KMS-11 (cell line): Measurements from ENCODE around the gene CNNM4.

ENCODE experiments used
- H2AFZ ChIP-seq: fragments of 200-600 bp; sonication (generic); 2 replicates; pipeline ENCODE4 v1.6.1; 2016; ENCODE audit warnings: antibody characterized with exemption, mixed run types, low read depth
- H3K27ac ChIP-seq: fragments of 200-600 bp; sonication (generic); 2 replicates; pipeline ENCODE4 v1.6.1; 2016; ENCODE audit warnings: mild to moderate bottlenecking, mixed run types
- H3K27me3 ChIP-seq: fragments of 200-600 bp; sonication (generic); 2 replicates; pipeline ENCODE4 v1.6.1; 2017; ENCODE audit warnings: mild to moderate bottlenecking, low read depth, mixed run types, moderate library complexity; ENCODE audit not compliant: insufficient read depth
- H3K36me3 ChIP-seq: fragments of 200-600 bp; sonication (generic); 2 replicates; pipeline ENCODE4 v1.6.1; 2017; ENCODE audit warnings: mild to moderate bottlenecking, mixed run types; ENCODE audit not compliant: insufficient read depth
- H3K4me1 ChIP-seq: fragments of 200-600 bp; sonication (generic); 2 replicates; pipeline ENCODE4 v1.6.1; 2016; ENCODE audit warnings: mild to moderate bottlenecking, low read depth, mixed run types; ENCODE audit not compliant: poor library complexity, severe bottlenecking
- H3K4me2 ChIP-seq: fragments of 200-600 bp; sonication (generic); 2 replicates; pipeline ENCODE4 v1.7.0; 2016; ENCODE audit warnings: mild to moderate bottlenecking, mixed run types
- H3K4me3 ChIP-seq: fragments of 200-600 bp; sonication (generic); IDR thresholded peaks from 2 replicates; pipeline ENCODE4 v1.6.1; 2017; ENCODE audit warnings: low read depth, low read length, mixed read lengths; ENCODE audit not compliant: insufficient read depth
- H3K79me2 ChIP-seq: fragments of 200-600 bp; sonication (generic); 2 replicates; pipeline ENCODE4 v1.6.1; 2016; ENCODE audit warnings: low read depth, mixed run types; ENCODE audit not compliant: insufficient read depth
- H3K9ac ChIP-seq: fragments of 200-600 bp; sonication (generic); 2 replicates; pipeline ENCODE4 v1.6.1; 2016; ENCODE audit warnings: mild to moderate bottlenecking, mixed run types
- H4K20me1 ChIP-seq: fragments of 200-600 bp; sonication (generic); 2 replicates; pipeline ENCODE4 v1.6.1; 2016; ENCODE audit warnings: mild to moderate bottlenecking, mixed run types; ENCODE audit not compliant: insufficient read depth
- TF ChIP-seq, protein P1 (sequence below): fragments of 200-600 bp; sonication (generic); conservative IDR thresholded peaks from 2 replicates; pipeline ENCODE4 v1.6.1; 2017; ENCODE audit warnings: low read depth, mild to moderate bottlenecking, antibody characterized with exemption, low read length, moderate library complexity, mixed read lengths

The CNNM4 gene

DNA sequence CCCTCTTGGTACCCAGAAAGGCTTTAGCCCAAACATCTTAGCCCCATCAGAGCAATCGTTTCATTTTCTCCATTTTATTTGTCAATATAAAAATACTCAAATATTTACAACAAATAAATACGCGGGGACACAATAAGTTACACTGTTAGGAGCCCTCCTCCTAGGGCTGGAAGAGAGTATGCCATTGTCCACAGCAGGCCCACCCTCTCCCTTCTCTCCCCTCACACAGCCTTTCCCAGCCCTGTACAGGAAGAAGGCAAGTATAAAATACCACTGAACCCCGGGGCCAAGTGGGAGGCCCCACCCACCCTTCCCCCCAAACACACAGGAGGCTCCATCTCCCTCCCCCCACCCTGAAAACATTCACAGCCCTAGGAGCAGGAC, 99.0 kb downstream of the CNNM4 start:
- H2AFZ ChIP-seq: no peak overlapping the region
- peaks cover 2% of the 10 kb centered on the region; the same call in 1 of the 2 replicates for H3K36me3 ChIP-seq
- no peak overlapping the region for H3K27ac ChIP-seq
- H4K20me1 ChIP-seq: peaks cover 5% of the 10 kb centered on the region; the same call in 1 of the 2 replicates
- no peak overlapping the region for H3K9ac ChIP-seq
- TF ChIP-seq, protein P1, sequence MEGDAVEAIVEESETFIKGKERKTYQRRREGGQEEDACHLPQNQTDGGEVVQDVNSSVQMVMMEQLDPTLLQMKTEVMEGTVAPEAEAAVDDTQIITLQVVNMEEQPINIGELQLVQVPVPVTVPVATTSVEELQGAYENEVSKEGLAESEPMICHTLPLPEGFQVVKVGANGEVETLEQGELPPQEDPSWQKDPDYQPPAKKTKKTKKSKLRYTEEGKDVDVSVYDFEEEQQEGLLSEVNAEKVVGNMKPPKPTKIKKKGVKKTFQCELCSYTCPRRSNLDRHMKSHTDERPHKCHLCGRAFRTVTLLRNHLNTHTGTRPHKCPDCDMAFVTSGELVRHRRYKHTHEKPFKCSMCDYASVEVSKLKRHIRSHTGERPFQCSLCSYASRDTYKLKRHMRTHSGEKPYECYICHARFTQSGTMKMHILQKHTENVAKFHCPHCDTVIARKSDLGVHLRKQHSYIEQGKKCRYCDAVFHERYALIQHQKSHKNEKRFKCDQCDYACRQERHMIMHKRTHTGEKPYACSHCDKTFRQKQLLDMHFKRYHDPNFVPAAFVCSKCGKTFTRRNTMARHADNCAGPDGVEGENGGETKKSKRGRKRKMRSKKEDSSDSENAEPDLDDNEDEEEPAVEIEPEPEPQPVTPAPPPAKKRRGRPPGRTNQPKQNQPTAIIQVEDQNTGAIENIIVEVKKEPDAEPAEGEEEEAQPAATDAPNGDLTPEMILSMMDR: no peak
- H3K4me3 ChIP-seq: no peak overlapping the region
- no peaks in the 10 kb centered on the region for H3K27me3 ChIP-seq
- no peak overlapping the region for H3K4me2 ChIP-seq
- H3K79me2 ChIP-seq: peaks cover 30% of the 10 kb centered on the region
- H3K4me1 ChIP-seq: peaks cover 21% of the 10 kb centered on the region

DNA sequence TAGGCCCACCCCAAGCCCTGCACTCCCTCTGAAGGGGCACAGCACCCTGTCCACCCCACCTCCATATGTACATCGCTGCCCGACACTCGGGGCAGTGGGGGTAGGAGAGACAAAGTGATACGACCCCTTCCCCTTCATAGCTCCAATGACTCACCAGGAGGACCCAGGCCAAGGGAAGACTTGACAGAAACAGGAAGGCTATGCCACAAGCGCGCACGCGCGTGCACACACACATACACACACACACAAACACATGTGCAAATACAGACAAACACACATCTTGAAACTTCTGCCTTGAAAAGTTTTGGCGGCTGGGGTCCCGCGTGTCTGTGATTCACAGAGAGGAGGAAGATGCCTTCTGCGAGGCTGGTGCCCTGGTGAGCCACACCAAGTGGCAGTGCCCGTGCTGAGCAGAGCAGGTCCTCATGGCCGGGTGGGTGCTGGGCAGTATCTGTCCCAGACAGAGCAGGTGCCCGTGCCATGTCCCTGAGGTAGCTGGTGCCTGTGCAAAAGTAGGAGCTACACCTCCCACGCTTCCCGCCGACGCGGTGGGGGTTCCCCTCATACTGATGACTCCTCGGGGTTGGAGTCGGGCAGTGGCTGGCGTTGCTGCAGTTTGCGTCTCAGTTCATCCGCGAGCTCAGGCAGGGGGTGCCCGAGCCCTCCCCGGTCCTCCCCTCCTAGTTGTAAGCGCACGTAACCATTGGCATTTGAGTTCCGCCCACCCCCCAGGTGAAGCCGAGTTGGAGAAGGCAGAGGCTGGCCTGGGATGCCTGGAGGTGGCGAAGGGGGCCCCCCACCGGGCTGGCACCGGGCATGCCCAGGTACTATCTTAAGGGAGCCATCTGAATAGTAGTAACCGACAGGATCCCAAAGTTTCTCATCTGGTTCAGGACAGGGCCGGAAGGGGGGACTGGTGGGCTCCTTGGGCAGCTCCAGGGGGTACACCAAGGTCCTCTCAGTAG, 99.6 kb downstream of the CNNM4 start:
- Histone ChIP-seq H3K36me3 (peaks cover 2% of the 10 kb centered on the region; the same call in 1 of the 2 replicates), H3K4me1 (peaks cover 15% of the 10 kb centered on the region), H2AFZ (no peak overlapping the region), H4K20me1 (no peaks in the 10 kb centered on the region; the same call in 1 of the 2 replicates), H3K4me3 (no peak overlapping the region), H3K9ac (no peak overlapping the region), H3K79me2 (peaks cover 23% of the 10 kb centered on the region), H3K27ac (no peak overlapping the region), H3K27me3 (no peaks in the 10 kb centered on the region), H3K4me2 (no peak overlapping the region)
- TF ChIP-seq, protein P1: no peak

DNA sequence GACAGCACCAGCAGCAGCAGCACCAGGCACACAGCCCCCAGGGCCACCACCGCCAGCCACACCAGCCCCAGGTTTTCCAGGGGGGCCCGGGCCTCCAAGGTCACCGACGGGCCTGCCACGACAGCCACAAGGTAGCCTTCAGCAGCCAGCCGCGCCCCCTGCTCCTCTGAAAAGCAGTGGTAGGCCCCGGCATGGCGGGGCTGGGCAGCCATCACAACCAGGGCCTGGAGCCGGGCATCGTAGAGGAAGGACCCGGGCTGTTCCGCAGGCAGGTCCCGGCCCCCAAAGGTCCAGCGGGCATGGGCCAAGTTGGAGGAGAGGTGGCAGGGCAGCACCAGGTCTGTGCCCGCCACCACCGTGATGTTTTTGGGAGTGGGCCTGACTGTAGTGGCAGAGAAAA, 100.4 kb downstream of the CNNM4 start:
- no peak overlapping the region for H3K4me2 ChIP-seq
- H4K20me1 ChIP-seq: no peaks in the 10 kb centered on the region; the same call in 1 of the 2 replicates
- peaks cover 7% of the 10 kb centered on the region for H3K4me1 ChIP-seq
- H3K36me3 ChIP-seq: peaks cover 2% of the 10 kb centered on the region; the same call in 1 of the 2 replicates
- no peak overlapping the region for H3K9ac ChIP-seq
- H3K4me3 ChIP-seq: no peak overlapping the region
- H3K27me3 ChIP-seq: no peaks in the 10 kb centered on the region
- peaks cover 16% of the 10 kb centered on the region for H3K79me2 ChIP-seq
- no peak overlapping the region for H3K27ac ChIP-seq
- TF ChIP-seq, protein P1: no peak
- no peak overlapping the region for H2AFZ ChIP-seq
